Transverse colon (tissue), 4 donors: ENCODE data around the gene HDAC7. TPM values are rescaled to one million over a fixed set of nuclear protein-coding genes. Genes with fewer than 3 reads are reported as not detected.

Experiments used
- DNase-seq: peaks from one replicate; pipeline ENCODE4 v3.0.0-alpha.2; 2019
- H3K27ac ChIP-seq, 4 donors: fragments of 200-600 bp; sonication (generic); 2 replicates each; pipeline ENCODE4 v1.5.1; 2016 to 2018; ENCODE audit warnings: inconsistent platforms in 4 of 4
- H3K27me3 ChIP-seq: fragments of 200-600 bp; sonication (generic); 2 replicates; pipeline ENCODE4 v1.5.1; 2017; ENCODE audit warnings: inconsistent platforms
- H3K36me3 ChIP-seq, 4 donors: fragments of 200-600 bp; sonication (generic); 2 replicates each; pipeline ENCODE4 v1.5.1; 2017 to 2019; ENCODE audit warnings: inconsistent platforms in 4 of 4
- H3K4me1 ChIP-seq, 4 donors: fragments of 200-600 bp; sonication (generic); 2 replicates each; pipeline ENCODE4 v1.5.1; 2017 to 2020; ENCODE audit warnings: inconsistent platforms in 4 of 4
- H3K4me3 ChIP-seq, 4 donors: fragments of 200-600 bp; sonication (generic); 1 replicate in 1 of 4; 2 replicates in 3 of 4; pipeline versions ENCODE4 v1.5.1 to v1.6.1; 2017 to 2019; ENCODE audit warnings: inconsistent platforms in 4 of 4
- H3K9me3 ChIP-seq, 2 donors: fragments of 200-600 bp; sonication (generic); 2 replicates each; pipeline ENCODE4 v1.5.1; 2017 to 2019; ENCODE audit warnings: inconsistent platforms in 2 of 2
- EP300 ChIP-seq: sonication (generic); formaldehyde crosslinking; IDR thresholded peaks from one replicate; pipeline ENCODE4 v1.6.1; 2017; ENCODE audit warnings: antibody characterized with exemption, low read depth
- POLR2A ChIP-seq: fragments of 450-650 bp; IDR thresholded peaks from one replicate; pipeline ENCODE4 v1.6.1; 2016; ENCODE audit warnings: antibody characterized with exemption, mild to moderate bottlenecking, moderate library complexity
- POLR2AphosphoS5 ChIP-seq, 3 donors: sonication (generic); formaldehyde crosslinking; IDR thresholded peaks; one replicate each; pipeline ENCODE4 v1.6.1; 2016; ENCODE audit warnings: antibody characterized with exemption in 3 of 3
- WGBS, 2 donors: methylation state at CpG; one replicate each; pipeline ENCODE4 v1.1.5; 2018; ENCODE audit warnings: low coverage in 1 of 2; 5-methylcytosine and 5-hydroxymethylcytosine counted together
- in situ Hi-C, 4 donors: fragments of 200-750 bp; cut with MboI; loops; one replicate each; pipeline versions ENCODE4 v1.15.0 to v1.15.1; 2017; ENCODE audit warnings: low sequenced_read_pairs in 3 of 4, low pct_ligation_motif_present in 1 of 4, low pct_unique_long_range_greater_than_20kb in 1 of 4
- intact Hi-C: fragments of 100-400 bp; cut with DNase I; formaldehyde crosslinking; loops from one replicate; pipeline ENCODE4 v1.15.1; 2023; ENCODE audit warnings: low total_unique reads
- total RNA-seq, 4 donors: library from RNA; depleted of rRNA; stranded (reverse); fragments of >200 nt; gene quantifications; one replicate each; pipeline ENCODE4 v1.1.0, GENCODE V29; 2016
- TF ChIP-seq, protein P1 (sequence below), 5 experiments: fragments of 200-600 bp in 3 of 5; fragments of 450-650 bp in 2 of 5; sonication (generic) in 3 of 5; IDR thresholded peaks; 1 replicate in 2 of 5; 2 replicates in 3 of 5; pipeline ENCODE4 v1.5.1; 2016 to 2017; ENCODE audit warnings: antibody characterized with exemption in 5 of 5, inconsistent platforms in 3 of 5, mild to moderate bottlenecking in 2 of 5, moderate library complexity in 1 of 5

HDAC7 gene
- total RNA-seq, 4 donors from 2014 or later: 19.4 to 133 (median 28.3) TPM

DNA sequence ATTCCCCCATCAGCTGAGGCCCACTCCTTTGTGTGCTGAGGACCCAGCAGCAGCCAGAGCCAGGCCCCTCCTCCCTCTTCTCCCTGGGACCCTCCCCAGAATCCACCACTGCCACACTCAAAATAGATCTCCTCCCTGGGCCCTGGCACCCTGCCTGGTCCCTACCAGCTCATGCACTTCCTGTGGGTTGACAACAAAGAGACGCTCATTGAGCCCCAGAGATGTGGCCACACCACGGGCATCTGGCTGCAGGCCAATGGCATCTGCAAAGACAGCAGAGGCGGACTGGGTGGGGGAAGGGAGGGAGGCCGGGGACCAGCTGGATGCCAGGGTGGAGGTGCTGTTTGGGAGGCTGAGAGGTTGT is 78.4 kb downstream of the HDAC7 start:
- H3K27me3 ChIP-seq: no peaks in the 10 kb centered on the region
- H3K9me3 ChIP-seq: no peaks in the 10 kb centered on the region
- DNase-seq: peak; percentile 89
- WGBS, 2 donors: 24% methylated on average over 4 of the region's 4 CpGs; no CpG with 5 or more reads in 1 of the 2 donors
- in situ Hi-C loops (loop anchor here in 2 of 4 donors (25.0 kb wide), 2 partner anchors 96 to 221 kb away; partner anchors contain the start of gene TMEM106C (in 1 of the 2)), intact Hi-C loops (no loop called here)
- H3K27ac ChIP-seq: peak overlapping the region; percentile 10 to 75 (median 46)
- TF ChIP-seq POLR2A (no peak), POLR2AphosphoS5 (IDR thresholded peaks at IDR 0.05) (no peak), EP300 (no peak)
- TF ChIP-seq, protein P1, sequence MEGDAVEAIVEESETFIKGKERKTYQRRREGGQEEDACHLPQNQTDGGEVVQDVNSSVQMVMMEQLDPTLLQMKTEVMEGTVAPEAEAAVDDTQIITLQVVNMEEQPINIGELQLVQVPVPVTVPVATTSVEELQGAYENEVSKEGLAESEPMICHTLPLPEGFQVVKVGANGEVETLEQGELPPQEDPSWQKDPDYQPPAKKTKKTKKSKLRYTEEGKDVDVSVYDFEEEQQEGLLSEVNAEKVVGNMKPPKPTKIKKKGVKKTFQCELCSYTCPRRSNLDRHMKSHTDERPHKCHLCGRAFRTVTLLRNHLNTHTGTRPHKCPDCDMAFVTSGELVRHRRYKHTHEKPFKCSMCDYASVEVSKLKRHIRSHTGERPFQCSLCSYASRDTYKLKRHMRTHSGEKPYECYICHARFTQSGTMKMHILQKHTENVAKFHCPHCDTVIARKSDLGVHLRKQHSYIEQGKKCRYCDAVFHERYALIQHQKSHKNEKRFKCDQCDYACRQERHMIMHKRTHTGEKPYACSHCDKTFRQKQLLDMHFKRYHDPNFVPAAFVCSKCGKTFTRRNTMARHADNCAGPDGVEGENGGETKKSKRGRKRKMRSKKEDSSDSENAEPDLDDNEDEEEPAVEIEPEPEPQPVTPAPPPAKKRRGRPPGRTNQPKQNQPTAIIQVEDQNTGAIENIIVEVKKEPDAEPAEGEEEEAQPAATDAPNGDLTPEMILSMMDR (IDR thresholded peaks at IDR 0.05): no peak
- H3K4me3 ChIP-seq: no peak overlapping the region
- H3K4me1 ChIP-seq: peaks cover 11 to 44% (median 25%) of the 10 kb centered on the region in 4 donors
- H3K36me3 ChIP-seq: no peaks in the 10 kb centered on the region

DNA sequence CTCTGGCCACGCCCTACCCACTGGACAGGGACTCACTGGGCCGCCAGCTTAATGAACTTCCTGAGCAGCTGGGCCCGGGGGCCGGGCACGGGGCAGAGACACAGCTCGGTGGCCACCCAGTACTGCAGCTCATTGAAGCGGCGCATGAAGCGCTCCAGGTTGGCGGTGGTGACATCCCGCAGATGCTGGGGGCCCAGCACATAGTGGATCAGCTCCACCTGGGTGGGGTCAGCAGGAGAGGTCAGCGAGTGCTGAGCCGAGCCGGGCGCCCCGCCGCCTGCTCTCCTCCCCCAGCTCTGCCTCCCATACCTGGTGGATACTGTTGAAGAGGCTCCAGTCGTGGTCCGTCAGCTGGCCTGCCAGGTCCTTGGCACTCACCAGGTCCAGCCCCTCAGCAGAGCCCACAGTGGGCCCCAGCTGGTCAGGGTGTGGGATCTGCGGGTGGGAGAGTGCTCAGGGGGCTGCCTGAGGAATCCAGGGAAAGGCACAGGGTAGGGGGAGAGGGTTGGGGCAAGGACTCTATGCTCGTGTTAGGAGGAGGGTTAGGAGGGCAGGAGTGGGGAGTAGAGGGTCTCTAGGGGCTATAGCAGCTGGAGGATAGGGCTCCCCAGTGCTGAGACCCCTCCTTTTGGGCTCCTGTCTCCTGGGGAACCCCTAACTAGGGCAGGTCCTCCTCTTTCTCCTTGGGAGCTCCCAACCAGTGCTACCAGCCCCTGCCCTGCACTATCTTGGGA is 78.9 kb downstream of the HDAC7 start:
- intact Hi-C loops: no loop called here
- in situ Hi-C loops: loop anchor here in 2 of 4 donors (25.0 kb wide), 2 partner anchors 97 to 222 kb away; partner anchors contain the start of gene TMEM106C (in 1 of the 2)

DNA sequence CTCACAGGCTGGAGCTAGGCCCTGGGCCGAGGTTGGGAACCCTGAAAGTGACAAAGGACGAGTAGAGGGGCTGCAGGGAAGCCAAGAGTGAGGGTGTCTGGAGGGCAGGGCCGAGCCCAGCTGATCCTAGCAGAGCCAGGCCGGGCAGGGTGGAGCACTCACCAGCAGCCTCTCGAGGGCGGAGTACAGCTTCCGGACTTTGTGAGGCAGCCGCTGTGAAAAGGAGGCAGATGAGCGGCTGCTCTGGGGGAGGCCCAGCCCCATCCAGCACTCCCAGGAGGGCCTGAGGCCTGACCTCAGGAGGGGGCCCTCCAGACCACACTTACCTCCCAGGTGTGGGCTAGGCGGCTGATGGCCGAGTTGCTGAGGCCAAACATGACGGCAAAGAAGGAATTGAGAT is 79.7 kb downstream of the HDAC7 start:
- in situ Hi-C loops: loop anchor here in 2 of 4 donors (25.0 kb wide), 2 partner anchors 97 to 222 kb away; partner anchors contain the start of gene TMEM106C (in 1 of the 2)
- no peaks in the 10 kb centered on the region for H3K27me3 ChIP-seq
- H3K9me3 ChIP-seq: no peaks in the 10 kb centered on the region
- peak; percentile 69 for DNase-seq
- no peaks in the 10 kb centered on the region for H3K36me3 ChIP-seq
- no peak overlapping the region for H3K4me3 ChIP-seq
- peaks cover 24 to 55% (median 35%) of the 10 kb centered on the region in 4 donors for H3K4me1 ChIP-seq
- peak overlapping the region; percentile 10 to 75 (median 46) for H3K27ac ChIP-seq
- 57% methylated on average over 12 of the region's 12 CpGs; no CpG with 5 or more reads in 1 of the 2 donors for WGBS, 2 donors
- intact Hi-C loops: no loop called here
- TF ChIP-seq, protein P1 (IDR thresholded peaks at IDR 0.05): no peak
- TF ChIP-seq EP300 (no peak), POLR2AphosphoS5 (IDR thresholded peaks at IDR 0.05) (no peak)

More for the DNA sequence above, 78.9 kb downstream of the HDAC7 start:
- TF ChIP-seq POLR2AphosphoS5 (IDR thresholded peaks at IDR 0.05): no peak
- TF ChIP-seq EP300: no peak
- TF ChIP-seq, protein P1 (IDR thresholded peaks at IDR 0.05): no peak
- TF ChIP-seq POLR2A: no peak
- H3K27me3 ChIP-seq: no peaks in the 10 kb centered on the region
- H3K4me3 ChIP-seq: no peak overlapping the region
- no peaks in the 10 kb centered on the region for H3K36me3 ChIP-seq
- 65 to 79% methylated on average over 10 to 13 of the region's 21 CpGs for WGBS, 2 donors
- H3K4me1 ChIP-seq: peaks cover 16 to 49% (median 30%) of the 10 kb centered on the region in 4 donors
- no peaks in the 10 kb centered on the region for H3K9me3 ChIP-seq
- H3K27ac ChIP-seq: peak overlapping the region; percentile 10 to 75 (median 46)
- peak; percentile 58 for DNase-seq

DNA sequence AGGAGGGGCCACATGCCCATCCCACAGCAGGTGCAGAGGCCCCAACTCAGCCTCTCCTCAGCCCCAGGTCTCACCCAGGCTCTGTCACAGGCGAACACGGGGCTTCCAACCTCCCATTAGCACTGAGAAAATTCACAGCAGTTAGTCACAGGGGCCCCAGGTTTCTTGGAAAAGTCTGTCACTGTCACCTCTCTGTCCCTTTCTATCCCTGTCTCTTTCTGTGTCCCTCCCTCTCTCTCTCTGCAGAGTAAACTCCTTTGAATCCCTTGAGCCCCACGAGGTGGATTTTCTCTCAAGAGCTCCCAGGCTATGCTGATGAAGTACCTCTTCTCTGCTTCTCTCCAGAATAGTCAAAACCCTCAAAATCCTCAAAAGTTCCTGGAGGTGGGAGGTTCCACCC is 80.4 kb downstream of the HDAC7 start:
- intact Hi-C loops: no loop called here
- no peak overlapping the region for H3K4me3 ChIP-seq
- H3K9me3 ChIP-seq: no peaks in the 10 kb centered on the region
- peak overlapping the region in 1 of 4 donors; percentile 75 for H3K27ac ChIP-seq
- in situ Hi-C loops: loop anchor here in 2 of 4 donors (25.0 kb wide), 2 partner anchors 98 to 223 kb away; partner anchors contain the start of gene TMEM106C (in 1 of the 2)
- DNase-seq: no peak
- no peaks in the 10 kb centered on the region for H3K27me3 ChIP-seq
- WGBS, 2 donors: 89 to 100% methylated on average over 1 to 3 of the region's 3 CpGs
- H3K36me3 ChIP-seq: no peaks in the 10 kb centered on the region
- peaks cover 24 to 55% (median 37%) of the 10 kb centered on the region in 4 donors for H3K4me1 ChIP-seq
- TF ChIP-seq EP300: no peak
